GM19372 (cell line): ENCODE measurements around the gene TMEM132D.

Experiments used
- ATAC-seq: cut with Tn5 transposase; IDR thresholded peaks from one replicate; pipeline ENCODE4 v1.9.1; 2021; ENCODE audit warnings: mild to moderate bottlenecking, low read depth, moderate library complexity; ENCODE audit not compliant: unreplicated experiment

TMEM132D gene

GRCh38 chr12:129036135-129036534 is 867.7 kb downstream of the TMEM132D start:
- no peak for ATAC-seq

- no peak for ATAC-seq
These were observed 869.1 kb downstream of the TMEM132D start for GRCh38 chr12:129034558-129035289.

- no peak for ATAC-seq
These were observed 875.0 kb downstream of the TMEM132D start for GRCh38 chr12:129028844-129029243.

- no peak for ATAC-seq
These were observed 878.8 kb downstream of the TMEM132D start for GRCh38 chr12:129025055-129025454.
